HCT116 (cell line): Measurements from ENCODE around the gene NPIPA7. TPM values are rescaled to one million over a fixed set of nuclear protein-coding genes. Genes with fewer than 3 reads are reported as not detected.
"Not testable (repeated sequence)": the region's sequence is repeated elsewhere in the genome, so short reads cannot be mapped to it uniquely, and the experiment has no call there.

Experiments
- ATAC-seq: fragments of 200-7000 bp; cut with Tn5 transposase; 2 replicates; pipeline ENCODE4 v1.9.1; 2020; ENCODE audit warnings: mild to moderate bottlenecking, moderate library complexity
- BruUV-seq: library from RNA; stranded (reverse); fragments of 400-500 nt; replicated peaks from 2 replicates; lab custom pipeline; 2021; lab: Mats Ljungman, UMichigan
- CTCF ChIA-PET: fragments of 300-600 bp; sonication (Branson Sonifier 250); formaldehyde crosslinking; loops from one replicate; lab custom pipeline; 2021; ENCODE audit warnings: antibody characterized with exemption; lab: Charles Lee
- POLR2A ChIA-PET: fragments of 300-600, 350-600 bp; sonication (Branson Sonifier 250); formaldehyde crosslinking; loops from one replicate; lab custom pipeline; 2021; ENCODE audit warnings: antibody characterized with exemption; lab: Charles Lee
- RAD21 ChIA-PET, 2 experiments: fragments of 300-600 bp; sonication (Branson Sonifier 250); formaldehyde crosslinking; loops; one replicate each; lab custom pipeline; 2023; ENCODE audit warnings: low total read pairs in 2 of 2; ENCODE audit not compliant: uncharacterized antibody in 2 of 2, unreplicated experiment in 2 of 2, low non-redundant PET in 1 of 2; lab: Charles Lee
- DNase-seq: peaks from one replicate; pipeline ENCODE4 v3.0.0-alpha.2; 2010; ENCODE audit warnings: low read depth, low spot score
- H2AFZ ChIP-seq: fragments of 200-600 bp; shearing (Covaris generic), sonication (generic); 2 replicates; pipeline ENCODE4 v1.6.1; 2017; ENCODE audit warnings: low read depth, mixed run types, mixed read lengths, antibody characterized with exemption, low read length; ENCODE audit not compliant: poor library complexity, severe bottlenecking
- H3K27ac ChIP-seq: 2 replicates; pipeline ENCODE4 v1.5.1; 2012; ENCODE audit warnings: low read depth, low read length
- H3K27me3 ChIP-seq: fragments of 200-600 bp; sonication (generic); 2 replicates; pipeline ENCODE4 v1.6.1; 2016; ENCODE audit warnings: mixed run types, low read length, mixed read lengths; ENCODE audit not compliant: insufficient read depth
- H3K36me3 ChIP-seq, 2 experiments: fragments of 200-500 bp in 1 of 2; fragments of 200-600 bp in 1 of 2; sonication (Bioruptor generic) in 1 of 2; sonication (generic) in 1 of 2; 2 replicates each; pipeline versions ENCODE4 v1.5.1 to v1.6.1; 2014 to 2016; ENCODE audit warnings: low read length in 2 of 2, inconsistent platforms in 1 of 2, mixed read lengths in 1 of 2, mixed run types in 1 of 2; ENCODE audit not compliant: insufficient read depth in 2 of 2, control insufficient read depth in 1 of 2
- H3K4me1 ChIP-seq, 2 experiments: fragments of 200-600 bp in 1 of 2; sonication (generic) in 1 of 2; 2 replicates each; pipeline versions ENCODE4 v1.5.1 to v1.6.1; 2012 to 2017; ENCODE audit warnings: low read length in 2 of 2, inconsistent platforms in 1 of 2, mild to moderate bottlenecking in 1 of 2, mixed read lengths in 1 of 2, mixed run types in 1 of 2, moderate library complexity in 1 of 2; ENCODE audit not compliant: insufficient read depth in 2 of 2, control insufficient read depth in 1 of 2
- H3K4me2 ChIP-seq: fragments of 200-600 bp; sonication (generic); 2 replicates; pipeline ENCODE4 v1.6.1; 2017; ENCODE audit warnings: mixed run types, low read length, mixed read lengths
- H3K4me3 ChIP-seq, 2 experiments: fragments of 200-600 bp in 1 of 2; sonication (generic) in 1 of 2; replicated peaks in 1 of 2; 2 replicates each; pipeline ENCODE4 v1.5.1; 2011 to 2016; ENCODE audit warnings: low read length in 2 of 2, control low read depth in 1 of 2, low read depth in 1 of 2, mild to moderate bottlenecking in 1 of 2, mixed read lengths in 1 of 2, mixed run types in 1 of 2
- H3K79me2 ChIP-seq: fragments of 200-600 bp; sonication (generic); 2 replicates; pipeline ENCODE4 v1.6.1; 2017; ENCODE audit warnings: mild to moderate bottlenecking, mixed run types, low read length, moderate library complexity, mixed read lengths; ENCODE audit not compliant: insufficient read depth
- H3K9ac ChIP-seq: fragments of 200-600 bp; sonication (generic); 2 replicates; pipeline ENCODE4 v1.6.1; 2016; ENCODE audit warnings: low read length, mixed read lengths
- H3K9me2 ChIP-seq: fragments of 200-600 bp; sonication (generic), shearing (Covaris generic); 2 replicates; pipeline ENCODE4 v1.6.1; 2017; ENCODE audit warnings: mixed run types, mild to moderate bottlenecking, moderate library complexity; ENCODE audit not compliant: insufficient read depth
- H3K9me3 ChIP-seq, 2 experiments: fragments of 200-500 bp in 1 of 2; fragments of 200-600 bp in 1 of 2; sonication (Bioruptor generic) in 1 of 2; sonication (generic) in 1 of 2; 2 replicates each; pipeline ENCODE4 v1.6.1; 2014 to 2017; ENCODE audit warnings: low read length in 2 of 2, mixed read lengths in 2 of 2, inconsistent platforms in 1 of 2, low read depth in 1 of 2, mild to moderate bottlenecking in 1 of 2, mixed run types in 1 of 2, moderate library complexity in 1 of 2; ENCODE audit not compliant: control insufficient read depth in 1 of 2, insufficient read depth in 1 of 2
- H4K20me1 ChIP-seq: fragments of 200-600 bp; sonication (generic), shearing (Covaris generic); 2 replicates; pipeline ENCODE4 v1.6.1; 2017; ENCODE audit warnings: mixed run types, mild to moderate bottlenecking, moderate library complexity; ENCODE audit not compliant: insufficient read depth
- intact Hi-C: fragments of 100-400 bp; cut with micrococcal nuclease; formaldehyde crosslinking; loops from 2 replicates; pipeline ENCODE4 v1.10.0; 2022
- total RNA-seq: library from RNA; stranded (reverse); gene quantifications from one replicate; pipeline ENCODE4 v1.2.1, GENCODE V29; 2021; ENCODE audit not compliant: unreplicated experiment

NPIPA7 gene
- total RNA-seq, 1 experiment from 2014 or later, result 4.5 TPM

DNA sequence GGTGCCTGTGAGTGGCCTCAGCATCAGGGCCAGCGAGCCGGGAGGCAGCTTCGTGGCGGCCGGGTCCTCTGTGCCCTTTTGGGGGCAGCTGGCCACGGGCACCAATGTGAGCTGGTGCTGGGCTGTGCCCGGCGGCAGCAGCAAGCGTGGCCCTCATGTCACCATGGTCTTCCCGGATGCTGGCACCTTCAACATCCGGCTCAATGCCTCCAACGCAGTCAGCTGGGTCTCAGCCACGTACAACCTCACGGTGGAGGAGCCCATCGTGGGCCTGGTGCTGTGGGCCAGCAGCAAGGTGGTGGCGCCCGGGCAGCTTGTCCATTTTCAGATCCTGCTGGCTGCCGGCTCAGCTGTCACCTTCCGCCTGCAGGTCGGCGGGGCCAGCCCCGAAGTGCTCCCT is 13.1 kb upstream of the NPIPA7 start:
- H4K20me1 ChIP-seq, H3K36me3 ChIP-seq, H3K9me2 ChIP-seq, POLR2A ChIA-PET, H3K9me3 ChIP-seq, H3K9ac ChIP-seq, H3K4me2 ChIP-seq, H3K4me3 ChIP-seq, DNase-seq, intact Hi-C loops, BruUV-seq, ATAC-seq, H2AFZ ChIP-seq, H3K27me3 ChIP-seq, H3K79me2 ChIP-seq, RAD21 ChIA-PET, H3K4me1 ChIP-seq, CTCF ChIA-PET, H3K27ac ChIP-seq: not testable (repeated sequence)

- CTCF ChIA-PET, POLR2A ChIA-PET, H2AFZ ChIP-seq, H3K79me2 ChIP-seq, H3K4me3 ChIP-seq, DNase-seq, H3K9me3 ChIP-seq, H3K4me1 ChIP-seq, BruUV-seq, H3K36me3 ChIP-seq, H3K4me2 ChIP-seq, H3K27ac ChIP-seq, intact Hi-C loops, RAD21 ChIA-PET, H4K20me1 ChIP-seq, H3K27me3 ChIP-seq, H3K9ac ChIP-seq, H3K9me2 ChIP-seq, ATAC-seq: not testable (repeated sequence)
Measured at GRCh38 chr16:16366552-16367284, 12.2 kb upstream of the NPIPA7 start.

DNA sequence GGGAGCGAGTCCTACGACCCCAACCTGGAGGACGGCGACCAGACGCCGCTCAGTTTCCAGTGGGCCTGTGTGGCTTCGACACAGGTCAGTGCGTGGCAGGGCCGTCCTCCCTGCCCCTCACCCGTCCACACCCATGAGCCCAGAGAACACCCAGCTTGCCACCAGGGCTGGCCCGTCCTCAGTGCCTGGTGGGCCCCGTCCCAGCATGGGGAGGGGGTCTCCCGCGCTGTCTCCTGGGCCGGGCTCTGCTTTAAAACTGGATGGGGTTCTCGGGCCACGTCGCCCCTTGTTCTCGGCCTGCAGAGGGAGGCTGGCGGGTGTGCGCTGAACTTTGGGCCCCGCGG is 11.7 kb upstream of the NPIPA7 start:
- DNase-seq, H3K79me2 ChIP-seq, RAD21 ChIA-PET, H3K4me1 ChIP-seq, H2AFZ ChIP-seq, BruUV-seq, POLR2A ChIA-PET, intact Hi-C loops, ATAC-seq, H3K4me3 ChIP-seq, H4K20me1 ChIP-seq, H3K36me3 ChIP-seq, H3K27me3 ChIP-seq, H3K27ac ChIP-seq, H3K9ac ChIP-seq, H3K4me2 ChIP-seq, CTCF ChIA-PET, H3K9me3 ChIP-seq, H3K9me2 ChIP-seq: not testable (repeated sequence)

GRCh38 chr16:16369081-16369856 is 9.7 kb upstream of the NPIPA7 start:
- H3K9ac ChIP-seq, CTCF ChIA-PET, H3K4me2 ChIP-seq, H3K9me2 ChIP-seq, H3K27me3 ChIP-seq, POLR2A ChIA-PET, H3K9me3 ChIP-seq, BruUV-seq, H3K79me2 ChIP-seq, H3K27ac ChIP-seq, ATAC-seq, DNase-seq, H3K36me3 ChIP-seq, H3K4me3 ChIP-seq, intact Hi-C loops, H2AFZ ChIP-seq, H4K20me1 ChIP-seq, H3K4me1 ChIP-seq, RAD21 ChIA-PET: not testable (repeated sequence)
